ENCODE data around the gene MRPS23. TPM values are rescaled to one million over a fixed set of nuclear protein-coding genes. Genes with fewer than 3 reads are reported as not detected.

MRPS23 gene

GRCh38 chr17:57801044-57801711, 48.7 kb downstream of the MRPS23 start:
- no CpG with 5 or more reads among the region's 3 CpGs for WGBS (ENCODE audit: extremely low coverage, insufficient coverage, low lambda C conversion rate)
- no peak overlapping the region for H3K18ac ChIP-seq (ENCODE audit: low read length)
- no peak for DNase-seq
- no peak overlapping the region for H3K4me2 ChIP-seq (ENCODE audit: low read length)
- no peak overlapping the region for H2AK5ac ChIP-seq (ENCODE audit: low read length)
- H2BK5ac ChIP-seq (ENCODE audit: low read length): no peak overlapping the region
- no peak overlapping the region for H4K5ac ChIP-seq (ENCODE audit: low read length)
- H3K56ac ChIP-seq (ENCODE audit: low read length): no peak overlapping the region
- no peak overlapping the region for H3K23ac ChIP-seq (ENCODE audit: low read length)
- no peak overlapping the region for H3K27ac ChIP-seq (ENCODE audit: low read depth, low read length)
- H3K9ac ChIP-seq (ENCODE audit: low read length): no peak overlapping the region
- H2BK15ac ChIP-seq (replicated peaks; ENCODE audit: low read depth): no peak overlapping the region
- H4K8ac ChIP-seq (ENCODE audit: low read depth, low read length): no peak overlapping the region
- no peak overlapping the region for H3K4ac ChIP-seq (ENCODE audit: low read depth, low read length)
- no peaks in the 10 kb centered on the region for H3K79me2 ChIP-seq (ENCODE audit: control insufficient read depth, insufficient read depth, low read length)
- H3K36me3 ChIP-seq (ENCODE audit: control insufficient read depth, insufficient read depth, low read length): no peaks in the 10 kb centered on the region
- no peak overlapping the region for H3K4me3 ChIP-seq (ENCODE audit: low read length)
- no peaks in the 10 kb centered on the region for H3K4me1 ChIP-seq (ENCODE audit: control insufficient read depth, low read depth, low read length)
- no peak overlapping the region for H2BK120ac ChIP-seq (ENCODE audit: low read depth, low read length)
- H3K27me3 ChIP-seq (ENCODE audit: insufficient read depth, low read length, poor library complexity): no peaks in the 10 kb centered on the region
- H3K79me1 ChIP-seq (ENCODE audit: low read length): no peaks in the 10 kb centered on the region

- H3K4me1 ChIP-seq (ENCODE audit: control insufficient read depth, low read depth, low read length): no peaks in the 10 kb centered on the region
- H3K4me2 ChIP-seq (ENCODE audit: low read length): no peak overlapping the region
- no peak overlapping the region for H3K27ac ChIP-seq (ENCODE audit: low read depth, low read length)
- no peaks in the 10 kb centered on the region for H3K79me1 ChIP-seq (ENCODE audit: low read length)
- H4K8ac ChIP-seq (ENCODE audit: low read depth, low read length): no peak overlapping the region
- H3K79me2 ChIP-seq (ENCODE audit: control insufficient read depth, insufficient read depth, low read length): no peaks in the 10 kb centered on the region
- no peak overlapping the region for H3K56ac ChIP-seq (ENCODE audit: low read length)
- no peaks in the 10 kb centered on the region for H3K27me3 ChIP-seq (ENCODE audit: insufficient read depth, low read length, poor library complexity)
- H3K4me3 ChIP-seq (ENCODE audit: low read length): no peak overlapping the region
- no peak overlapping the region for H3K4ac ChIP-seq (ENCODE audit: low read depth, low read length)
- no peak overlapping the region for H4K5ac ChIP-seq (ENCODE audit: low read length)
- no peak overlapping the region for H3K18ac ChIP-seq (ENCODE audit: low read length)
- no peak overlapping the region for H2BK5ac ChIP-seq (ENCODE audit: low read length)
- DNase-seq: no peak
- H3K23ac ChIP-seq (ENCODE audit: low read length): no peak overlapping the region
- H3K9ac ChIP-seq (ENCODE audit: low read length): no peak overlapping the region
- H2BK120ac ChIP-seq (ENCODE audit: low read depth, low read length): no peak overlapping the region
- WGBS (ENCODE audit: extremely low coverage, insufficient coverage, low lambda C conversion rate): no CpG with 5 or more reads among the region's 2 CpGs
- H2AK5ac ChIP-seq (ENCODE audit: low read length): no peak overlapping the region
- no peak overlapping the region for H2BK15ac ChIP-seq (replicated peaks; ENCODE audit: low read depth)
- no peaks in the 10 kb centered on the region for H3K36me3 ChIP-seq (ENCODE audit: control insufficient read depth, insufficient read depth, low read length)
Observed at GRCh38 chr17:57794841-57795240, 55.0 kb downstream of the MRPS23 start.

DNA sequence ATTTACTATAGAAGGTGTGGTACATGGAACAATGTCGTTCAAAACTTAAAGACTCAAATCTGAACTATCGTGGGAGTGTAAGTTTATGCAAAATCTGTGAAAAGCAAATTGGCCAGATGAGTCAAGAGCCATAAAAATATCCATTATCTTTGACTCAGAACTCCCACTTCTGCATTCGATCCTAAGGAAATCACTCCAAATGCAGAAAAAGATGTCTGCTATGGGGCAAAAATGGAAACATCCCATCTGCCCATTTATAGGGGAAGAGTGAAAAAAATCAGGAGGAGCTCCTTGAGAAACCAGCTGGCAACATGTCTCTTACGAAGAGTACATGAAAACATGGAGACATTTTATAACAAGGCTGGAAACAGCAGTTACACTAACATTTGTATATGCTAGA, 61.1 kb downstream of the MRPS23 start:
- Histone ChIP-seq H3K79me2 (ENCODE audit: control insufficient read depth, insufficient read depth, low read length) (no peaks in the 10 kb centered on the region), H3K9ac (ENCODE audit: low read length) (no peak overlapping the region), H3K4ac (ENCODE audit: low read depth, low read length) (no peak overlapping the region), H3K79me1 (ENCODE audit: low read length) (no peaks in the 10 kb centered on the region), H3K56ac (ENCODE audit: low read length) (no peak overlapping the region), H2BK120ac (ENCODE audit: low read depth, low read length) (no peak overlapping the region), H3K23ac (ENCODE audit: low read length) (no peak overlapping the region), H4K8ac (ENCODE audit: low read depth, low read length) (no peak overlapping the region), H2BK5ac (ENCODE audit: low read length) (no peak overlapping the region), H2AK5ac (ENCODE audit: low read length) (no peak overlapping the region), H3K18ac (ENCODE audit: low read length) (no peak overlapping the region), H2BK15ac (replicated peaks; ENCODE audit: low read depth) (no peak overlapping the region), H3K4me1 (ENCODE audit: control insufficient read depth, low read depth, low read length) (no peaks in the 10 kb centered on the region), H3K27ac (ENCODE audit: low read depth, low read length) (no peak overlapping the region), H3K4me3 (ENCODE audit: low read length) (no peak overlapping the region), H4K5ac (ENCODE audit: low read length) (no peak overlapping the region), H3K27me3 (ENCODE audit: insufficient read depth, low read length, poor library complexity) (no peaks in the 10 kb centered on the region), H3K36me3 (ENCODE audit: control insufficient read depth, insufficient read depth, low read length) (no peaks in the 10 kb centered on the region), H3K4me2 (ENCODE audit: low read length) (no peak overlapping the region)
- no CpG with 5 or more reads among the region's 4 CpGs for WGBS (ENCODE audit: extremely low coverage, insufficient coverage, low lambda C conversion rate)
- no peak for DNase-seq

GRCh38 chr17:57785022-57785421, 64.8 kb downstream of the MRPS23 start:
- Histone ChIP-seq H3K27me3 (ENCODE audit: insufficient read depth, low read length, poor library complexity) (no peaks in the 10 kb centered on the region), H2BK120ac (ENCODE audit: low read depth, low read length) (no peak overlapping the region), H3K23ac (ENCODE audit: low read length) (no peak overlapping the region), H3K27ac (ENCODE audit: low read depth, low read length) (no peak overlapping the region), H3K4me2 (ENCODE audit: low read length) (no peak overlapping the region), H3K4me3 (ENCODE audit: low read length) (no peak overlapping the region), H3K36me3 (ENCODE audit: control insufficient read depth, insufficient read depth, low read length) (no peaks in the 10 kb centered on the region), H3K56ac (ENCODE audit: low read length) (no peak overlapping the region), H3K4me1 (ENCODE audit: control insufficient read depth, low read depth, low read length) (peaks cover 7% of the 10 kb centered on the region), H4K8ac (ENCODE audit: low read depth, low read length) (no peak overlapping the region), H3K18ac (ENCODE audit: low read length) (no peak overlapping the region), H2BK15ac (replicated peaks; ENCODE audit: low read depth) (no peak overlapping the region), H3K79me2 (ENCODE audit: control insufficient read depth, insufficient read depth, low read length) (no peaks in the 10 kb centered on the region), H3K9ac (ENCODE audit: low read length) (no peak overlapping the region), H3K4ac (ENCODE audit: low read depth, low read length) (no peak overlapping the region), H2BK5ac (ENCODE audit: low read length) (no peak overlapping the region), H3K79me1 (ENCODE audit: low read length) (no peaks in the 10 kb centered on the region), H4K5ac (ENCODE audit: low read length) (no peak overlapping the region), H2AK5ac (ENCODE audit: low read length) (no peak overlapping the region)
- no CpG with 5 or more reads among the region's 7 CpGs for WGBS (ENCODE audit: extremely low coverage, insufficient coverage, low lambda C conversion rate)
- no peak for DNase-seq

Small RNAs within 50 kb of the gene (small RNA-seq; reads per million reads assigned to genes)
- not detected for gene RN7SKP94 (ENCODE audit: insufficient read depth)

Data from mesendoderm (in vitro differentiated cells).